GM19240 (cell line): Measurements from ENCODE around the gene SLC22A16.

Experiments
- DNase-seq: peaks from one replicate; pipeline ENCODE4 v3.0.0; 2011; ENCODE audit warnings: low spot score; ENCODE audit not compliant: insufficient read length

Gene SLC22A16

DNA sequence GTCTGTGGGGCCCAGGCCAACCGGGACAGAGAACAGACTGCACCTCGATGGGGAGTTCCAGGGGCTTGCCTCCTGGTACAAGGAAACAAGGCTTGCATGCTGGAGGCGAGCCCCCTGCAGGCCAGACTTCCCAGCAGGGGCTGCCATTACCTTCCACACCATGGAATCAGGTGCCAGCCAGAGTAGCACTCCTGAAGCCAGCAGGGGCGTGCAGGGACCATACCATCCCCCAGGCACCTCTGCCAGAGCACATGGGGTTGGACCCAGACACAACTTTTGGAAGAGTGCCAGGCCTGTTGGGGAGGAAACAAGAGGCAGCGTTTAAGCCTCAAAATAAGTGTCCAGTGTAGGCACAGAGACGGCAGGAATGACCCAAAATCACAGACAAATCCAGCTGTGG lies 67.5 kb downstream of the SLC22A16 start:
- no peak for DNase-seq

DNA sequence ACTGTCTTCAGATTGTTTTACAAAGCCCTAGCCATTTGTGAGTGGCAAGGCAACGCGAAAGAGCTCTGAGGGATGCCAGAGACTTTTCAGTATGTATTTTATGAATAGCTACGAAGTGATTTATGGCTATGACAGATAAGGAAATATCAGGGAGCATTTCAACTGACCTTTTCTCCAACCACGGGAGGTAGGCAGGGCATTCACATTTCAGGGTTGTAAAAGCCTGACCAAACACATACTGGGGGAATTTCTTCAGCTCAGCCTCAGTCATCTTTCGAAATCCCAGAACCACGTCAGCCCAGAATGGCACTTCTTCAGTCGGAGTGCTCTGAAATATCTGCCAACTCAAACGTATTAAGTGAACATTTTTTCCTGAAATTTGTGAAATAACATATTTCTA lies 71.8 kb downstream of the SLC22A16 start:
- DNase-seq, result no peak

DNA sequence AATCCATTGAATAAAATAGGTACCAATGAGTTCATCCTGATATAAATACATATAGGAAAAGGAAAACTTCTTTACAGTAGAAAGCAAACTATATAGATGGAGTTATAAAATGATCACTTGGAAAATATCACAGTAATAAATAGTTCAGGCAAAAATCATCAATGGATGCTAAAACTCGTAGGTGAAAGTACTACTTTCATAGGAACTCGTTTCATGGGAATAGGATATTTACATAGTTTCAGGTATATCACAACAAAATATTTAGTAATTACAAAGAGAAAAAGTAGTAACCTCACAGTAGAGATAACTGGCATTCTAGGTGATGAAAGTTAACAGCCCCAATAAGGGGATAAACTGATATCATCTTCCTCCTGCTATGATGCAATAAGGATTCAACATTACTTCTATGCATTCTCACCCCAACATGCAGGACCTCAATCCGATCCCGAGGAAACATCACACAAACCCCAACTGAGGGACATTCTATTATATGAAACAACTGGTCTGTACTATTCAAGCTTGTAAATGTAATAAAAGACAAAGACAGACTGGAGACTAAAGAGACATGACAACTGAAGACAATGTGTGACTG lies 74.7 kb downstream of the SLC22A16 start:
- no peak for DNase-seq

DNA sequence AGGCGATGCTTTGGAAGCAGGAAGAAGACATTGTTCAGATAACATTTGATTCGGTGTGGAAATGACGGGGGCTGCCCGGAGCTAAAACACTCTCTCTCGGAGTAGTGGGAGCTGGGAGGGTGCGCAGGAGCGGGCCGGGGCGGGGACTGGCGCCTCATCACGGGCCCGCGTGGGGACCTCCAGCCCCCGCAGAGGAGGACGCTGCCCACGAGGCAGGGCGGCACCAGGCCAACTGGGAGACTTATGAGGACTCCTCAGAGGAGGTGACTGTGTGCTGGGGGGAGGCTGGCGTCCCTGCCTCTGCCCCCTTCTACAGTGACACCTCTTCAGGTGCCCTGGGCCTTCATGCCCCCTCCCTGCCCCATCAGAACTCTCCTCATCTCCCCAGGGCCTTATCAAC lies 76.2 kb downstream of the SLC22A16 start:
- no peak for DNase-seq

DNA sequence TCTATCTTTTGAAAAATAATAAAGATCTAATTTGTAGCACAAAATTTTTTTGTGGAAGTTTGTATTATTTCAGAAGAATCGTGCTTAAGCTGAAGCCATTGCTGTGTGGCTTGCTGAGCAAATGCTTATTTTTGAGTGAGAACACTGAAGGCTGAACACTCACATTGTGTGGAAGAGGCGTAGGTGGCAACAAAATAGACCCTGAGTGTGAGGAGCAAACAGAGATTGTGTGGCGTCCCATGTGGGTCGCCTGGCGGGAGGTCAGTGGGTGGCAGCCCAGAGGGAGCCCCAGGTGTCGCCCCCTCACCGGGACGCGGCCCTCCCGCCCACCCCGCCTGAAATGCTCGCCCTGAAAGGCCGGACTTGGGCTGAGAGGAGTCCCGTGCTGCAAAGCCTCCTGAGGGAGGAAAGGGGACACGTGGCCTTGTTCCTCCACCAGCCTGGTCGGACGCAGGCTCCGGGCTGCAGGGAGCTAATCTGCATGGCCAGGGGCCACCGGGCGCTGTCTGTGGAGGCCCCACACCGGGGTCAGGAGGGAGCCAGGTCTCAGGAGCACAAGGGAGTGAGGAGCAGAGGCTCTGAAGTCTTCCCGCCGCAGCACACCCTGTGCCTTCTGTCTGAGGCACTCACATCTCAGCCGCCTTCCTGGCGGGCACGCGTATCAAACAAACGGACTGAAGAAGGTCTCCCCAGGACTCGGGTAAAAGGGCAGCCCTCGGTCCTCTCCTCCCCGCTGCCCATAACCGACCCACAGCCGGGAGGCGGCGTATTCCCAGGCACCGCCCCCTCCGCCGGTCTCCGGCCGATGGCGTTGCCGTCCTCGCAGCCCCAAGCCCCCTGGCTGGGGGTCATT lies 77.0 kb downstream of the SLC22A16 start:
- DNase-seq, result no peak

DNA sequence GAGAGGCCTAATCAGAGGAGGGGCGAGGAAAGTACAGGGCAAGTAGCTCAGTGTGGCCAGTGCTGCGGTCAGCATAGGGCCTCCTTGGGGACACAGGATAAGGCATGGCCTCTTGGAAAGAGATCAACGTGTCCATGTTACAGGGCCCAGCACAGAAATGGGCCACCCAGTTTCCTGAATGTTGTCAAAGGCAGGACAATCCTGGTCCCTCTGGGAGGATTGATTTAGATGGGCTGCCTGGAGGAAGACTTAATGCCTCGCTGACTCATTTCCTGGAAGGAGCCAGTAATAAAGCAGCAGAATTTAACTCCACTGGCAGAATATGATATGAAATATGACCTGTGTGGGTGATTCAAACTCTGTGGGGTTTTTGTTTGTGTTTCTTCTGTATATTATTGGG lies 77.6 kb downstream of the SLC22A16 start:
- DNase-seq, result no peak

DNA sequence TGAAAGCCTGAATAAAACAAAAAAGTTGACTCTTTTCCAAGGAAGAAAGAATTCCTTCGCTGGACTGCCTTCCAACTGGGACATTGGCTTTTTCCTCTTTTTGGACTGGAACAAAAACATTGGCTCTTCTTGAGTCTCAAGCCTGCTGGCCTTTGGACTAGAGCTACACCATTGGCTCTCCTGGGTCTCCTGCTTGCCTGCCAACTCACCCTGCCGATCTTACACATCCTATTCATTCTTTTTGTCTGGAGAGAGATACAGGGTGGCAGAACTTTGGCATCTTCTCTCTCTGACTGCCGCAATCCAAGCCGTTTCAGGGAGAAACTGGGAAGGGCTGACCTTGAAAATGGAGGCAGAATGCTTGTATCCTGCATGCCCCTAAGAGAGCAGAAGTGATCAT lies 81.2 kb downstream of the SLC22A16 start:
- DNase-seq, result no peak

DNA sequence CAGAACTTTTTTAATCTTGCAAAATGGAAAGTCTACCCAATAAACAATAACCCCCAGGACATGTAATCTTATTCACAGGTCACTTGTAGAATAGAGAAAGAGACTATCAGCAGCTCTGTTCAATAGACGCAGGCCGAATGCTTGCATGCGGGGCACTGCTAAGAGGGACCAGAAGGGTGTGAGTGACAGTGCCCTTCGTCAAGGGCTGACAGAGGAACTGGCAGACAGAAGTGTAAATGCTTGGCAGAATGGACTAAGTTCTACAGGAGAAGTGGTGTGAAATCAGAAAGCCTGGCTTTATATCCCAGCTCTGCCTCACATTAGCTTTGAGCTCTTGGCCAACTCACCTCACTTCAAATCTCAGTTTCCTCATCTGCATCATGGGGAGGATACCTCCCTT lies 82.0 kb downstream of the SLC22A16 start:
- DNase-seq, result no peak

DNA sequence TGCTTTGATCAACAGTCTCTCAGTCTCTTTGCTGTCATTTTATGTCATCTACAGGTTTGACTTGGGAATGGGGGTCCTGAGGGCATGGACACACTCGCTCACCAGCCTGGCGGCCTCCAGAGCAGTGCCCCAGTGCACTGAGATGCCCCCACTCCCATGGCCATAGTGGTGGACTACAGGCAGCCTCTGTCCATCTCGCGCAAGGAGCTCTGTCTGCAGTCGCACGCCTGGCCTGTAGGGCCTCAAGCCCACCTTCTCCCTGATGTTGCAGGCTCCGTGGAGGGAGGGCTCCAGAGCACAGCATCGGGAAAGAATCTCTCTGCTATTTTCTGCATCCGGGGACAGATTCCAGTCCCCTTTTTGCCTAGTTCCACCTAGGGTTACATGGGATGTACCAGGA lies 83.7 kb downstream of the SLC22A16 start:
- no peak for DNase-seq

DNA sequence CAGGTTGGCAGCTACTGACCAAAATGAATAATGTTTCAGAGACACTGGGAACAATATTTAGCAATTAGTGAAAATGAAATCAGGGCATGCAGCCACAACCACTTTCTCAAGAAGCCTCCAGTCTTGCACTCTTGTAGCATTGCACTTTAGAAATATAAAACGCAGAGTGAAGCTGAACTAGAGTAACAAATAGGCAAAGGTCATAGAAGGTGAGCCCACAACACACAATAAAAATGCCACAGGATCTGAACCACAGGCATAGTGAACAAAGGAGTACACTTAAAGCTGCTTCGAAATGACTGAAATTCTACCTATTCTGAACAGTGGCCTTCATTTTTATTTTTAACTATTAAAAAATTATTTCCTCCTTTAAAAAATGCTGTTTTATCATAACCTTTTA lies 86.0 kb downstream of the SLC22A16 start:
- no peak for DNase-seq

DNA sequence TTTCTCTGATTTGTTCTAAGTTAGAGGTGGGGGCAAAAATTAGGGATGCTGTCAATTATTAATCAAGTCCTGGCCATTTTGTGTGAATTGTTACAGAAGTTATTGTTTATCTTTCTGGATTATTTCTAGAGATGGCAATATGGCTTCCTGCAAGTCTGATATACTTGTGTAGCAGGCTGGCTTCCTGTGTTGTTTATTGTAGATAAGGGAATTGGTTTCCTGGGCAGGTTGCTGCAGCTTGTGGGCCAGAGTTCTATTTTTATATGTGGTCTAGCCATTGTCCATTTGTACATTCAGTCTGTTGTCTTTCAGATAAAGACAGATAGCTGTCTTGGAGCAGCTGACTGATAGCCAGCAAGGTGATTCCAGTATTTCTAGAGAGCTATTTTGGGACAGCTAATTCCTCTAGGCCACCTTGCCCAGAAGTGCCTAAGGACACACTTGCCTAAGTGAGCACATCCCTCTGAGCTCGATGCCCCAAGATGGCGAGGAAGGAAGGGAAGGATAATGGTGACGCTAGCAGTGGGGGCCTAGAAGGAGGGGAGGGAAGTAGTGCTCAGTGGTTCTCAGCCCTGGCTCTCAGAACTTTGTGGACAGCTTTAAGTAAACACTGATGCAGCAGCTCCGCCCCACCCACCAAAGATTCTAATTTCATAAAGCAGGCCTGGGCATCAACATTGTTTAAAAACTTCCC lies 86.6 kb downstream of the SLC22A16 start:
- no peak for DNase-seq

DNA sequence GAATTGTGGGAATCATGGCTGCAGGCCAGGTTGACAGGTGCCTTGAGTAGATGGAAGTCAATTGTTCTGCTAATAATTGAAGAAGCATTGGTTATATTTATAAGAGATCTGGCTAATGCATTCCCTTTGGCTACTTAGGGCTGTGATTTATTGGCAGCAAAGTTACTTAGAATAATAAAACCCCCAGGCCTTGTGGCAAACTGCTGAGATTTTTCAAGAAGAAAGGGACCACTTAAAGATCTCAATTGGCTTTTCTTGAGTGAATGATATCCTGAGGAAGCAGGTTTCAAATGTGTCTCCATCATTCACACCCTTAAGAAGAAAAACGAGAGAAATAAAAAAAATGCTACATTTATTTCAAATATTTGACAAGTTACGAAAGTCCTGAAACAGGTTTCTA lies 88.4 kb downstream of the SLC22A16 start:
- no peak for DNase-seq

DNA sequence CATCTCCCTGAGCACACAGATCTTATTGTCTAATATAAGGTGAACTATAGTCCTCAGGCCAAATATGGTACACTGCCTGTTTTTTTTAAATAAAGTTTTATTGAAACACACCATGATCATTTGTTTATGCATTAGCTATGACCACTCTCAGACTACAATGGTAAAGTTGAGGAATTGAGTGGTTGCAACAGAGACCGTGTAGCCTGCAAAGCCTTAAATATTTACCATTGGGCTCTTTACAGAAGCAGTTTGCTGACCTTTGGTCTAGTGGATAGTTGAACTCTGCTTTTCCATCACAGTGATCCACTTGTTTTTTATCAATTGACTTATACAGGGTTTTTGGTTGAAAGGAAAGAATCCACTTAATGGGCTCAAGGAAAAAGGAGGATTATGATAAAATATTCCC lies 91.0 kb downstream of the SLC22A16 start:
- no peak for DNase-seq

DNA sequence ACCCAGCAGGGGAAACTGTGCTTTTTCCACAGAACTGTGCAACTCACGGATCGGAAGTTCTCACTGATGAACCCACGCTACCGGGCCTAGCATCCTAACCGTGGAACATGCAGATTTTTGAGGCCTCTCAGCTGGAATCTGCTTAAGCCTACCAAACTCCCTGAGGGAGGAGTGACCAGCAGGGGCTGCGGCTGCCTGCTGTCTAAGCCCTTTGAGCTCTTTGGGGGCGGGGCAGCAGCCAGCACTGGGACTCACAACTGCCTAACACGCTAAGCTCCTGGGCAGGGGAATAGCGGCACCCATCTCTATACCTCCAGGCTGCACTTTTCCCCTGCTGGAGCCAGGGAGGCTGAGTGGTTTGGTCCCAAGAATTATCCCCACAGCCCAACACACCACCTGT lies 97.9 kb downstream of the SLC22A16 start:
- DNase-seq, result no peak
